ENCODE measurements around the gene FOXD4L3.
"Not testable (repeated sequence)": the region's sequence is repeated elsewhere in the genome, so short reads cannot be mapped to it uniquely, and the experiment has no call there.

The FOXD4L3 gene

GRCh38 chr9:68302567-68302966 lies at the start of gene FOXD4L3:
Gene FOXD4L3, plus strand, starts transcription at chr9:68302867. Its CDS starts 85 bp downstream, at chr9:68302952.
- DNase-seq, result not testable (repeated sequence)

DNA sequence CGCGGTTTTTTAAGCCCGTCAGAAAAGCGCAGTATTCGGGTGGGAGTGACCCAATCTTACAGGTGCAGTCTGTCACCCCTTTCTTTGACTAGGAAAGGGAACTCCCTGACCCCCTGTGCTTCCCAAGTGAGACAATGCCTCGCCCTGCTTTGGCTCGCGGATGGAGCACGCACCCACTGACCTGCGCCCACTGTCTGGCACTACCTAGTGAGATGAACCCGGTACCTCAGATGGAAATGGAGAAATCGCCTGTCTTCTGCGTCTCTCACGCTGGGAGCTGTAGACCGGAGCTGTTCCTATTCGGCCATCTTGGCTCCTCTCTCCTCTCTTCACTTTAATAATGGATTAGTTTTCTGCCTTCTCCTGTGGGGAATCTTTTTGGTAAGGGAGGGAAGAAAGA lies 21.6 kb upstream of the FOXD4L3 start:
- not testable (repeated sequence) for DNase-seq

- not testable (repeated sequence) for DNase-seq
Observed at GRCh38 chr9:68303771-68304170, 1.1 kb downstream of the FOXD4L3 start.

DNA sequence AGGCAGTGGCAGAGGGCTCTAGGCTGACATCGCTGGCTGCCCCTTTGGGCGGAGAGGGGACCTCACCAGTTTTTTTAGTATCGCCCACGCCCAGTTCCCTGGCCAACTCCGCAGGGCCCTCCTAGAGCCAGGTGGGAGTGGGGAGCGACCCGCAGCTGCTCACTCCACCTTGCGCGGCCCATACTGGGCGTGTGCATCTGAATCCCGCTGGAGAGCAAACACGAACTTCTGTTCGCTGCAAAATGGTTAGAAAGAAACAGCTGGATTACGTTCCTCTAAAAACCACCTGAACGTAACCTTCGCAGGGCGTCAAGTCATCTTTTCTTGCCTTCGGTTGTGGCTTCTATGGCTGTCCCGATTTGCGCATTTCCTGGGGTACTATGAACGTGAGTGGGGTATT lies 1.5 kb downstream of the FOXD4L3 start:
- DNase-seq, result not testable (repeated sequence)

GRCh38 chr9:68304777-68305176 lies 2.1 kb downstream of the FOXD4L3 start:
- not testable (repeated sequence) for DNase-seq

GRCh38 chr9:68305680-68306285 lies 3.1 kb downstream of the FOXD4L3 start:
- not testable (repeated sequence) for DNase-seq

DNA sequence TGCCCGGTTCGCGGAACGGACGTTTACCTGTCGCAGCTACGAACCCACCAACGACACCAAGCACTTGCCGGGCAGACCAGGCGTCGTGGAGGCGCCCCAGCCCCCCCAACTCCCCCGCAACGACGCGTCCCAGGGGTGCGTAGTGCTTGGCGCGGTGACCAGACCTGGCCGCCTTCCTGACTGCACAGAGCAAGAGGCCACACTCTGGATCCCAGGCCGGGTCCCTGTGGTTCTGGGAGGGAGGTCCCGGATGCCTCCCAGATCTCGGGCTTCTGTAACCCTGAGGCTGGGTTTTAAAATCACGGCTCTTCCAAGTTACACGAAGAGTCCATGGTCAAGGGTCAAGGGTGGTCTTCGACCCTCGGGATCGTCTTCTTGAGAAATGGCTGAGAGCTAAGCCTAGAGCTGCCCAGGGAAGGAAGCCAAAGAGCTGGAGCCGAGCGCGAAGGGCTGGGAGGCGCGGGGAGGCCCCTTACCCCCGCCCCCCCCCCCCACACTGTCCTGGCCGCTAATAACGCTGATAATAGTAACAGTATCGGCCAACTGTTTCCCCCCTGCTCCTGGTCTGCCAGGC lies 3.8 kb downstream of the FOXD4L3 start:
- not testable (repeated sequence) for DNase-seq

GRCh38 chr9:68307127-68307526 lies 4.5 kb downstream of the FOXD4L3 start:
- DNase-seq, result not testable (repeated sequence)

GRCh38 chr9:68307654-68308053 lies 5.0 kb downstream of the FOXD4L3 start:
- not testable (repeated sequence) for DNase-seq

DNA sequence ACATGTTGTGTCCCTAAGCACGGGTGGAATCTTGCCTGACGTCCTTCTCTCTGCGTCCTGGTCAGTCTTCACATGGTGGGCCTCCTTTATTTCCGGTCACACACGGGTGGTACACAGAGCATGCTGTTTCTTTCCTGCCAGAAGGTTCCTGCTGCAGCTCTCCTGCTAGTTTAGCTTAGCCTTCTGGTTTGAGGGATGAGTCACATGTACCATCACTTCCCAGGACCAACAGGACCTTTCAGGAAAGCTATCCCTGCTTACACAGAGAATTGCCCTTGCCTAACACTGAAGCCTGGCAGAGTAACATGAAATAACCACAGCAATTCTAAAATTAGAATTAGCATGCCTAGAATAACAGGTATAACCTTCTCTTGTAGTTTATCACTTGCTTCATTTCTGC lies 8.5 kb downstream of the FOXD4L3 start:
- DNase-seq, result not testable (repeated sequence)

GRCh38 chr9:68318209-68318608 lies 15.5 kb downstream of the FOXD4L3 start:
- not testable (repeated sequence) for DNase-seq

GRCh38 chr9:68323749-68324148 lies 21.1 kb downstream of the FOXD4L3 start:
- not testable (repeated sequence) for DNase-seq

DNA sequence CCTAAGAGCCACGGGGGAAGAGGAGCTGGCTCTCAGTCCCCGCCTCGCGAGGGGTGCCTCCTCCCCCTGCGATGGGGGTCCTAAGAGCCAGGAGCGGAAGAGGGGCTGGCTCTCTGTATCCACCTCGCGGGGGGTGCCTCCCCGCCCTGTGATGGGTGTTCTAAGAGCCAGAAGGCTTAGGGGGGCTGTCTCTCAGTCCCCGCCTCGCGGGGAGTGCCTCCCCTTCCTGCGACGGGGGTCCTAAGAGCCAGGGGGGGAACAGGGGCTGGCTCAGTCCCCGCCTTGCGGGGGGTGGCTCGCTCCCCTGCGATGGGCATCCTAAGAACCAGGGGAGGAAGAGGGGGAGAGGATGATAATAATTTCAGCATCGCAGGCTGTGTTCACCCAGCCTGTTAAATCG lies 21.9 kb downstream of the FOXD4L3 start:
- not testable (repeated sequence) for DNase-seq

GRCh38 chr9:68329106-68329505 lies 26.4 kb downstream of the FOXD4L3 start:
- DNase-seq, result not testable (repeated sequence)

DNA sequence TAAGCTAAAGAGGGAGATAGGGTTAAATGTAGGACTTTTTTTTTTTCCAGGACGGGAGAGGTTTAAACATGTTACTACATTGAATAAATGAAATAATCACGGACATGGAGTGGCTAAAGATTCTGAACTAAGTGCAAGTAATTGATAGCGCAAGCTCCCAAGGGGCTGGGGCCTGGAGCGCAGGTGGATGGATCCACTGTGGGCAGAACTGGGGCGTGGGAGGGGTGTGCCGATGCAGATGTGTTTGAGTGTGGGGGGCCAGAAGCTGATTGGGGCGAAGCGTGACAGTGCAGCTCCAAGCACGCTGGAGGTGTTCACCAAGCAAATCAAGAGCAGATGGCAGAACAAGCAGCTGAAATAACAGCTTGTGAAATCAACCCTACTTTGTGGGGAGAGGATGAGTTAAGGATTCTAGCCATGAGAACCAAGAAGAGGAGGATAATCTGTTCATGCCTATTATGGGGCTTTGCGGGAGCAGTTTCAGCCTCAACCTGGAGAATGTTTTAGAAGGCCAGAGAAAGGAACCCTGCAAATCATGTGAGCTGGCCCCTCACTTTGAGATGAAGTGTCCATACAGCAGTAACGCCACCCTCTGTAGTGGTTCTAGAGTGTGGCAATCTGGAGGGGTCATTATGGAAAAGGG lies 28.0 kb downstream of the FOXD4L3 start:
- not testable (repeated sequence) for DNase-seq

GRCh38 chr9:68332122-68332521 lies 29.5 kb downstream of the FOXD4L3 start:
- not testable (repeated sequence) for DNase-seq

DNA sequence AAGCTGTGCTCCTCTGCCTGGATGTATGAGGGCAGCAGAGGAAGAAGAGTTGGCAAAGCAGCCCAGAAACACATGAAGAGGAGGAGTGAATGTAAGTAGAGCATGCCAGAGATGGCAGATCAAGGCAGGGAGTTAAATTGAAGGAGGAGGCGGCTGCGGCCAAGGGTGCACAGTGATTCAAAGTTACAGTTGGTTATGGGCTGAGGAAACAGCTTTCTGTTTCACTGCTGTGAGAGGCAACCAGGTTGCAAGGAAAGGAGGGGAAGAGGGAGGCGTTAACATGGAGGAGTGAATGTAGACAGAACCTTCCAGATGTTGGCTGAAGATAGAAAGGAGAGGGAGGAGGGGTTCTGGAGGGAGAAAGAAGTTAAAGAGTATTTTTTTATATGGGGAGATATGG lies 33.3 kb downstream of the FOXD4L3 start:
- DNase-seq, result not testable (repeated sequence)

GRCh38 chr9:68336639-68337339 lies 34.1 kb downstream of the FOXD4L3 start:
- DNase-seq, result not testable (repeated sequence)

DNA sequence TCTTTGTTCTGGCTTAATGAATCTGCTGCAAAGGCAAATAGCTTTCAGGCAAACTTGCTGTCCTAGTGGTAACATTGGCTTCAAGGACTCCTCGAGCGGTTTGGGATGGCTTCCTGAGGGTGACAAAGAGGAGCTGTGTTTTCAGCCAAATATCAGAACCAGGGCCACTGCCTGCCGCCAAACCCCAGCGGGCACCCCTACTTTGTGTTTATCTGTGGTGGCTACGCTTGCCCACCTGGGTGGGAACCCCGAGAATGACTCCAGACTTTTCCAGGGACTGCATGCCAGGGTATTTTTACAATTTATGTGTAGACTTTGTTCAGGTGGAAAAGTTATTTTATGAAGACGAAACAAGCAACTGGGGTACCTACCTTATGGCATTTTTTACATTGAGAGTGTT lies 35.3 kb downstream of the FOXD4L3 start:
- DNase-seq, result not testable (repeated sequence)

- DNase-seq, result not testable (repeated sequence)
Observed at GRCh38 chr9:68342265-68343025, 39.8 kb downstream of the FOXD4L3 start.

GRCh38 chr9:68343242-68343641 lies 40.6 kb downstream of the FOXD4L3 start:
- not testable (repeated sequence) for DNase-seq

DNA sequence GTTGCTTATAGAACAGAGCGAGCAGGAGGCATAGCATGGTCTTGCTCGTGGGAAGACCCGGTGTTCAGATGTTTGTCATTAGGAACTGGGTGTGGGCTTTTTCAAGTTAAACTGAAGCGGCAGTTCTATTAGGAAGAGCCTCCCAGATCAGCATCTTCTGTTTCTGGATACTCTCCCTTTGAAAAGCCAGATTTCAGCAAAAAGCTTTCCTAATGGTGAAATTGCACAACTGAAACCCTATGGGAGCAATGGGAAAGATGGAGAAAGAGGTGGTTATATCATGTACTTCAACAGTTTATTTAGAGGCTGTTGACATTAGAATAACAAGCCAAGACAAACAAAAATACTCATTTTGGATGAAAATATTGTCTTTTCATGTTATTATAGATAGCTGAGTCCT lies 41.3 kb downstream of the FOXD4L3 start:
- DNase-seq, result not testable (repeated sequence)

DNA sequence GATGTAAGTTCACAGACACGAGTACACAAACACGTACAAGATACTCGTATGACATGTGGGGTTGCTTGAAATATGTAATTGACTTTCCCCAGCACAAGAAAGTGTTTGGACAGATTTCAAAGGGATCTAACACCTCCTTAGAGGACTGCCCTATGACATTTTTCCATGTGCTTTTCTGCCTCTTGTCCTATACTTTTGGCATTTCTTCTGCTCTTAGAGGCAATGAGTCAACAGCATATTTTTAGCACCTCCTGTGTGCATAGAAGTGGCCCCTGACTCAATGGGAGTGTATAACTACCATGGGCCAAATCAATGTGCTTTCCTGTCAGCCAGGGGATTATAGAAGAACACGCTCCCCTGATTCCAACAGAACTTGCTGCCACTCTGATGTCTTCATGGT lies 49.0 kb downstream of the FOXD4L3 start:
- not testable (repeated sequence) for DNase-seq
